ENCODE data around the gene HOXC11.

The HOXC11 gene

DNA sequence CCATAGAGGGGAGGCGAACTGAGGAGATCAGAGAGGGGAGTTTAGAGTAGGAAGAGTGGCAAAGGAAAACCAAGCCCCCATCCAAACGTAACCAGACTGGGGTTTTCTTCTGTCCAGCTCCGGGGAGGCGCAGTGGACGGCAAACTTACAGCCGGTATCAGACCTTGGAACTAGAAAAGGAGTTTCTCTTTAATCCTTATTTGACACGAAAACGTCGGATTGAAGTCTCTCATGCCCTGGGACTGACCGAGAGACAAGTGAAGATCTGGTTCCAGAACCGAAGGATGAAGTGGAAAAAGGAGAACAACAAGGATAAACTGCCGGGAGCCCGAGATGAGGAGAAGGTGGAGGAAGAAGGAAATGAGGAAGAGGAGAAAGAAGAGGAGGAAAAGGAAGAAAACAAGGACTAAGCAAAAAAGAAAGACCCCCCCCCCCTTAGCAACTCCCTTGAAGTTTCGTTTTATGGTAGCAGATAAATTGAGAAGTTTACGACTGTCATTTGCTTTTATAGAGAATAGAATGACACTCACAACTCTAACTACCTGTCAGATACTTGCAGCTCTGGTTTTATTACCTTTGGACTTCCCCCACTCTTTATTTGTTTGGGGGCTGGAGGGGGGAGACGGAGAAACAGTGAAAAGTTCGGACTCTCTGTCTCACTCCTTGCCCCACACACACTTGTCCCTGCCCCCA is 38.2 kb downstream of the HOXC11 start:
- H3K9me3 ChIP-seq (ENCODE audit: control insufficient read depth, low read length), result no peaks in the 10 kb centered on the region
- H3K27ac ChIP-seq (ENCODE audit: insufficient read depth, low read length, poor library complexity, severe bottlenecking), result no peak overlapping the region
- peaks cover 93% of the 10 kb centered on the region for H3K27me3 ChIP-seq (replicated peaks; ENCODE audit: control insufficient read depth, insufficient read depth, low read length, poor library complexity, severe bottlenecking)
- H3K4me3 ChIP-seq (ENCODE audit: insufficient read depth, low read depth, low read length, poor library complexity, severe bottlenecking), result no peak overlapping the region
- DNase-seq, result no peak
- H3K36me3 ChIP-seq (ENCODE audit: control insufficient read depth, insufficient read depth, low read length), result no peaks in the 10 kb centered on the region
- H3K4me1 ChIP-seq (ENCODE audit: control insufficient read depth, insufficient read depth, low read length, poor library complexity, severe bottlenecking), result peaks cover 28% of the 10 kb centered on the region

GRCh38 chr12:54011665-54012532 is 39.0 kb downstream of the HOXC11 start:
- DNase-seq, result no peak
- Histone ChIP-seq H3K9me3 (ENCODE audit: control insufficient read depth, low read length) (no peaks in the 10 kb centered on the region), H3K4me1 (ENCODE audit: control insufficient read depth, insufficient read depth, low read length, poor library complexity, severe bottlenecking) (peaks cover 23% of the 10 kb centered on the region), H3K27ac (ENCODE audit: insufficient read depth, low read length, poor library complexity, severe bottlenecking) (no peak overlapping the region), H3K4me3 (ENCODE audit: insufficient read depth, low read depth, low read length, poor library complexity, severe bottlenecking) (no peak overlapping the region), H3K36me3 (ENCODE audit: control insufficient read depth, insufficient read depth, low read length) (no peaks in the 10 kb centered on the region), H3K27me3 (replicated peaks; ENCODE audit: control insufficient read depth, insufficient read depth, low read length, poor library complexity, severe bottlenecking) (peaks cover 89% of the 10 kb centered on the region)

DNA sequence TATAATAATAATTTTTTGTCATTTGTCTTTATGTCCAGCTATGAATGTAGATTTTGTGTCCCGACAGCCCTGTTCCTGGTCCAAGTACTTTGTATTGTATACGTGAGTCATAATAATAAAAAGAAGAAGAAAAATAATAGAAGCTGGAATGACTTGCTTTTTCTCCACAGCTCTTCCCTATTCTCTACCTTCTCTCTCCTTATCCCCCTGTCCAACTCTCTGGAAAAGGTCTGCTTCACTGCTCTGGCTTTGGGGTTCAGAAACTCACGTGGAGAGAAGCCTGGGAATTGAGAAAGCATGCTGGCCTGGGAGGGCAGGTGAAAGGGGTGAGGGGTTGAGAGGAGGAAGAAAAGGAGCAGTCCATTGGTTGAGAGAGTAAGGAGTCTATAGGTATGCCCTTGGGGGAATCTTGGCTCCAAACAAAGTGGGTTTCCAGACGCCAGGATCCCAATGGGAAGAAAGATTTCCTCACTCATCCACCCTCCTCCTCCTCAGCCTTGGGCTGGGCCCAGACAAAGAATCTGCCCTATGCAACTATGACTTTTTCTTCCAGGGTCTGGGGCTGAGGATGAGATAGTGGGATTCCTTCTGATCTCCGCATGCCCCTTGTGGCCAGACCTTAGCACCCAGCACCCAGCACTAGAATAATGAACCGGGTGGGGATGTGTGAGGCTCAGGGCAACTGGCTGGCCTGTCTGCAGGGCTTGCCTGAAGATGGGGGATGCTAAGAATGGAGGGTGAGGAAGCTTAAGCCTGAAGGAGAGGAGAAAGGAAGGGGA is 39.9 kb downstream of the HOXC11 start:
- DNase-seq, result no peak
- Histone ChIP-seq H3K4me3 (ENCODE audit: insufficient read depth, low read depth, low read length, poor library complexity, severe bottlenecking) (no peak overlapping the region), H3K4me1 (ENCODE audit: control insufficient read depth, insufficient read depth, low read length, poor library complexity, severe bottlenecking) (peaks cover 32% of the 10 kb centered on the region), H3K27me3 (replicated peaks; ENCODE audit: control insufficient read depth, insufficient read depth, low read length, poor library complexity, severe bottlenecking) (peaks cover 88% of the 10 kb centered on the region), H3K36me3 (ENCODE audit: control insufficient read depth, insufficient read depth, low read length) (no peaks in the 10 kb centered on the region), H3K27ac (ENCODE audit: insufficient read depth, low read length, poor library complexity, severe bottlenecking) (no peak overlapping the region), H3K9me3 (ENCODE audit: control insufficient read depth, low read length) (no peaks in the 10 kb centered on the region)

DNA sequence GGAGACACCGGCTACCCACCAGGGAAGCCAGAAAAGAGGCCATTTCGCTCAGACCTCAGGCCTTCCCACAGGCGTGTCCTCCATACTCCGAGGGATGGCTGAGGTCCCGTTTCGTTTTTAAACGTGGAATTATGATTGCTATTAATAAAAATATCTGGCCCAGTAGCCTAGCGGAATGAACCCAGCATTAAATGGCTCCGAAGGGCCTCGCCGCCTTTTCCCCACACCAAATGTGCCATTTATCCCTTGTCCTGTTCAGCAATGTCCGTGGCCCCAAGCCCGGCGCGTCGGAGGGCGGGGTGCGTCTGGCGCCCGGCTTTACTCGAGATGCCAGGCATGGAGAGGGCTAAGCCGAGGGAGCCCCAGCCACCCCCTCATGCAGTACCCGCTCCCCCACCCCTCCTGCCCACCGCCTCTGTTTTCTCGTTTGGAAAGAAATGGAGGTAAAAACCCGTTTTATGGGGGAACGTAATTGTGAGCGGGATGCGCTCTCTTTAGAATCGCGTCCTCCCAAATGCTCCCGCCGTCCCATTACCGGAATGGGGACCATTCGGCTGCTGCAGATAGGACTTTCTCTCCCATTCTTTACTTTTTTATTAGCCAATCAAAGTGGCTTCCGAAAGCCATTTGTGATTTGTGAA is 41.6 kb downstream of the HOXC11 start:
- Histone ChIP-seq H3K27me3 (replicated peaks; ENCODE audit: control insufficient read depth, insufficient read depth, low read length, poor library complexity, severe bottlenecking) (peaks cover 84% of the 10 kb centered on the region), H3K4me3 (ENCODE audit: insufficient read depth, low read depth, low read length, poor library complexity, severe bottlenecking) (no peak overlapping the region), H3K9me3 (ENCODE audit: control insufficient read depth, low read length) (no peaks in the 10 kb centered on the region), H3K4me1 (ENCODE audit: control insufficient read depth, insufficient read depth, low read length, poor library complexity, severe bottlenecking) (peaks cover 29% of the 10 kb centered on the region), H3K27ac (ENCODE audit: insufficient read depth, low read length, poor library complexity, severe bottlenecking) (no peak overlapping the region), H3K36me3 (ENCODE audit: control insufficient read depth, insufficient read depth, low read length) (no peaks in the 10 kb centered on the region)
- no peak for DNase-seq

DNA sequence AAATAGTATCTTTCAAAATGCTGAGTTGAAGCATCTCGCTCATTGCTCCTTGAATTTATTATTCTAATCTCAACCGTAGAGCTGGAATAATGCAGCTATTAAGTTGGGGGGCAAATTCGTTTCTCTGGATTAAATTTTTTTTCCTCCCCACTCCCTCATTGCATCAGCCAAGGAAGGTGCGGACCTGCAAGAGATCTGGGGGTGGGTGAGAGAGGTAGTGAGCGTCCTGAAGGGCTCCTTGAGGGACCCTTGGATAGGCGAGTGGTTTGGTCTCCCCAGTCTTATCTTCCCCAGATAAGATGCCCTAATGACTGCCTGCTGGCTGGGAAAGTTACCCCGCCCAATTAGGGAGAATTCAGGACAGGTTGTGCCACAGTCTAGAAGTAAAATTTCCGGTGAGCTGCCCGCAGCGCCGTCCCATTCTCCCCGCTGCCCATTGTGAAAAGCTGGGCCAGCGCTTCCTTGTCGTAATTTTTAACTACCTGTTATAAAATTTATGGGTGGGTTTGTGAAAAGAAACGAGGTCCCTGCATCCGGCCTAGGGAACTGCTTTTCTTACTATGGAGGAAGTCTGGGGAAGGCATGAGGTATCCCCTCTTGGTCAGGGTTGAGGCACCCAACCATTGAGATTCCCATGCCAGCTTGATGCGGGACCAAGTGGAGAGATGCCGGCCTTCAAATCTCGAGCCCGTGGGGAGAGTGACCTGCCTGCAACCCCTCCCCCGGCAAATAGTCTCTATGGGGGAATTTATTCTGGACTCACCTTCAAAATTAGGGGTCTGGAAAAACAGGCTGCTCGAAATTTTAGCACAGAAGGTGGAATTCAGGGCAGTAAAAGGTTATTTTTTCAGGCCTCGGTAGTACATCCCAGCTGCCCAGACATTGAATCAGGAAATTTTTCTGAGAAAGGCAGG is 42.3 kb downstream of the HOXC11 start:
- Histone ChIP-seq H3K4me3 (ENCODE audit: insufficient read depth, low read depth, low read length, poor library complexity, severe bottlenecking) (no peak overlapping the region), H3K36me3 (ENCODE audit: control insufficient read depth, insufficient read depth, low read length) (no peaks in the 10 kb centered on the region), H3K4me1 (ENCODE audit: control insufficient read depth, insufficient read depth, low read length, poor library complexity, severe bottlenecking) (peaks cover 22% of the 10 kb centered on the region), H3K9me3 (ENCODE audit: control insufficient read depth, low read length) (no peaks in the 10 kb centered on the region), H3K27me3 (replicated peaks; ENCODE audit: control insufficient read depth, insufficient read depth, low read length, poor library complexity, severe bottlenecking) (peaks cover 83% of the 10 kb centered on the region), H3K27ac (ENCODE audit: insufficient read depth, low read length, poor library complexity, severe bottlenecking) (no peak overlapping the region)
- DNase-seq, result no peak

DNA sequence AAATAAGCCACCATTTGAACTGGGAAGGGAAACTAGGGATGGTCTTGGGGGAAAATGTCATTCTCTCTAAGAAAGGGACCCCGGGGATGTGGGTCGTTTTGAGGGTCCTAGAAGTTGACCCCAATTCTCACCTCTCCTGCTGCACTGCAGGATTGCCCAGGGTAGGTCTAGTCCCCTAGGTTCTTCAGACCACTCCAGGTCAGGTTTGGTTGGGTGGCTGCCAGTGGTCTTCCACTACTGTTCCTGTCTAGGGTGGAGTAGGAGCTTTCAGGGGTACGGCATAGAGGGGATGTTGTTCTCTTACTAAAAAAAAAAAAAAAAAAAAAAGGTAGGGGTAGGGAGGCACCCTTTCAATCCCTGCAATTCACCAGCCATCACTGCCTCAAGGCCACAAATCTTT is 43.1 kb downstream of the HOXC11 start:
- peaks cover 21% of the 10 kb centered on the region for H3K4me1 ChIP-seq (ENCODE audit: control insufficient read depth, insufficient read depth, low read length, poor library complexity, severe bottlenecking)
- no peaks in the 10 kb centered on the region for H3K9me3 ChIP-seq (ENCODE audit: control insufficient read depth, low read length)
- no peak overlapping the region for H3K4me3 ChIP-seq (ENCODE audit: insufficient read depth, low read depth, low read length, poor library complexity, severe bottlenecking)
- no peaks in the 10 kb centered on the region for H3K36me3 ChIP-seq (ENCODE audit: control insufficient read depth, insufficient read depth, low read length)
- no peak for DNase-seq
- no peak overlapping the region for H3K27ac ChIP-seq (ENCODE audit: insufficient read depth, low read length, poor library complexity, severe bottlenecking)
- H3K27me3 ChIP-seq (replicated peaks; ENCODE audit: control insufficient read depth, insufficient read depth, low read length, poor library complexity, severe bottlenecking), result peaks cover 78% of the 10 kb centered on the region

GRCh38 chr12:54016478-54016964 is 43.6 kb downstream of the HOXC11 start:
- Histone ChIP-seq H3K9me3 (ENCODE audit: control insufficient read depth, low read length) (no peaks in the 10 kb centered on the region), H3K4me3 (ENCODE audit: insufficient read depth, low read depth, low read length, poor library complexity, severe bottlenecking) (no peak overlapping the region), H3K36me3 (ENCODE audit: control insufficient read depth, insufficient read depth, low read length) (no peaks in the 10 kb centered on the region), H3K27me3 (replicated peaks; ENCODE audit: control insufficient read depth, insufficient read depth, low read length, poor library complexity, severe bottlenecking) (peaks cover 77% of the 10 kb centered on the region), H3K27ac (ENCODE audit: insufficient read depth, low read length, poor library complexity, severe bottlenecking) (no peak overlapping the region), H3K4me1 (ENCODE audit: control insufficient read depth, insufficient read depth, low read length, poor library complexity, severe bottlenecking) (peaks cover 21% of the 10 kb centered on the region)
- no peak for DNase-seq

- peak overlapping the region; percentile 37 for H3K4me3 ChIP-seq (ENCODE audit: insufficient read depth, low read depth, low read length, poor library complexity, severe bottlenecking)
- DNase-seq, result no peak
- no peaks in the 10 kb centered on the region for H3K9me3 ChIP-seq (ENCODE audit: control insufficient read depth, low read length)
- H3K4me1 ChIP-seq (ENCODE audit: control insufficient read depth, insufficient read depth, low read length, poor library complexity, severe bottlenecking), result peaks cover 21% of the 10 kb centered on the region
- no peaks in the 10 kb centered on the region for H3K36me3 ChIP-seq (ENCODE audit: control insufficient read depth, insufficient read depth, low read length)
- peaks cover 76% of the 10 kb centered on the region for H3K27me3 ChIP-seq (replicated peaks; ENCODE audit: control insufficient read depth, insufficient read depth, low read length, poor library complexity, severe bottlenecking)
- H3K27ac ChIP-seq (ENCODE audit: insufficient read depth, low read length, poor library complexity, severe bottlenecking), result no peak overlapping the region
Measured at GRCh38 chr12:54017027-54017788, 44.3 kb downstream of the HOXC11 start.

Data from effector memory CD4-positive, alpha-beta T cell (primary cell).